HepG2 (cell line): ENCODE results near the gene RRN3.

Source experiments
- ATF2 ChIP-seq: sonication (generic); formaldehyde crosslinking; IDR thresholded peaks from 2 replicates; pipeline ENCODE4 v1.4.0; 2020; ENCODE audit warnings: missing genetic modification reagents
- CBX5 ChIP-seq: sonication (generic); formaldehyde crosslinking; IDR thresholded peaks from 2 replicates; pipeline ENCODE4 v1.4.0; 2020; ENCODE audit warnings: missing genetic modification reagents, borderline replicate concordance

- no peak for TF ChIP-seq ATF2 (CRISPR knock-in tag)
- TF ChIP-seq CBX5 (CRISPR knock-in tag): no peak
Observed at GRCh38 chr16:15034266-15035162, 59.6 kb downstream of the RRN3 start.
